HCT116 (cell line): ENCODE measurements around the gene ZDHHC1.

ENCODE experiments used
- CTCF ChIP-seq, 3 experiments: fragments of 200-600 bp in 1 of 3; sonication (generic) in 1 of 3; IDR thresholded peaks in 2 of 3; conservative IDR thresholded peaks in 1 of 3; 2 replicates each; pipeline ENCODE4 v1.5.1; 2012 to 2017; ENCODE audit warnings: low read depth in 2 of 3, low read length in 2 of 3, antibody characterized with exemption in 1 of 3, borderline replicate concordance in 1 of 3, control low read depth in 1 of 3, mild to moderate bottlenecking in 1 of 3, mixed read lengths in 1 of 3, mixed run types in 1 of 3, moderate library complexity in 1 of 3; ENCODE audit not compliant: insufficient read depth in 1 of 3
- EZH2 ChIP-seq: fragments of 200-600 bp; sonication (generic); IDR thresholded peaks from 2 replicates; pipeline ENCODE4 v1.6.1; 2017; ENCODE audit warnings: antibody characterized with exemption, mixed run types
- POLR2A ChIP-seq: IDR thresholded peaks from 2 replicates; pipeline ENCODE4 v1.7.0; 2011; ENCODE audit warnings: borderline replicate concordance; ENCODE audit not compliant: insufficient read depth, insufficient read length; ENCODE audit errors: extremely low read depth
- REST ChIP-seq: IDR thresholded peaks from 2 replicates; pipeline ENCODE4 v1.6.1; 2012; ENCODE audit warnings: low read depth
- SIN3A ChIP-seq: IDR thresholded peaks from 2 replicates; pipeline ENCODE4 v1.6.1; 2012; ENCODE audit warnings: low read depth
- TCF7L2 ChIP-seq: IDR thresholded peaks from 2 replicates; pipeline ENCODE4 v1.7.0; 2011; ENCODE audit warnings: borderline replicate concordance, inconsistent platforms; ENCODE audit not compliant: insufficient read depth, insufficient read length; ENCODE audit errors: extremely low read depth
- ZFX ChIP-seq: fragments of 450-650 bp; IDR thresholded peaks from 2 replicates; pipeline ENCODE4 v1.6.1; 2017

DNA sequence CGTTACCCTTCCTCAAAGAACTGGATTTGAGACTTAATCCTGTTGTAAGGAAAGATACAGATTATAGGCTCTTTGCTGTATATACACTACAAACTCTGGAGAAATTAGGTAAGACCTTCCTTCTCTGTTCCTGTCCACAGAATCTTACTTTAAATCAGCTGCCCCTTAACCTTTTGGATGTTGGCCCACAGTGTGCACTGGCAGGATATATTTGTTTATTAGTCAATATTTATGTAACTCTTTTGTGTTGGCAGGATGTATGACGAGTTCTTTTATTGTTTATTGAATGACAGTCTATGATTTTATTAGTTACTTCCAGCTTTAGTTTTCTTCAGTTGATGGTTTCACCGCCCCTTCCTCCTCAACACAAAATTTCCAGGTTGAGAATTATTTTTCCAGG is 69.9 kb downstream of the ZDHHC1 start:
- TF ChIP-seq ZFX = no peak
- TF ChIP-seq EZH2 = no peak
- TF ChIP-seq CTCF (IDR thresholded peaks at IDR 0.05 in 2 of 3, conservative IDR thresholded peaks at IDR 0.05 in 1 of 3; ENCODE audit: borderline replicate concordance in 1 of 3, insufficient read depth in 1 of 3, low read depth in 2 of 3, low read length in 2 of 3) = no peak
- no peak for TF ChIP-seq TCF7L2
- TF ChIP-seq SIN3A = no peak
- no peak for TF ChIP-seq POLR2A
- no peak for TF ChIP-seq REST
